ENCODE measurements around the gene ACSM2B.

- TF ChIP-seq POLR2A (IDR thresholded peaks at IDR 0.05; ENCODE audit: low read length) (no peak), GATA1 (IDR thresholded peaks at IDR 0.05; ENCODE audit: low read depth, low read length) (no peak)
Measured at GRCh38 chr16:20538181-20538580, 38.0 kb downstream of the ACSM2B start.
